CD4-positive, alpha-beta T cell treated with Interferon gamma for 1 hour (primary cell): ENCODE data around the gene ERFL.
A peak's percentile ranks its signal among the peaks of the same experiment; 100 is the strongest.

ENCODE experiments used
- DNase-seq: peaks from one replicate; pipeline ENCODE4 v3.0.0-alpha.2; 2020

ERFL gene

DNA sequence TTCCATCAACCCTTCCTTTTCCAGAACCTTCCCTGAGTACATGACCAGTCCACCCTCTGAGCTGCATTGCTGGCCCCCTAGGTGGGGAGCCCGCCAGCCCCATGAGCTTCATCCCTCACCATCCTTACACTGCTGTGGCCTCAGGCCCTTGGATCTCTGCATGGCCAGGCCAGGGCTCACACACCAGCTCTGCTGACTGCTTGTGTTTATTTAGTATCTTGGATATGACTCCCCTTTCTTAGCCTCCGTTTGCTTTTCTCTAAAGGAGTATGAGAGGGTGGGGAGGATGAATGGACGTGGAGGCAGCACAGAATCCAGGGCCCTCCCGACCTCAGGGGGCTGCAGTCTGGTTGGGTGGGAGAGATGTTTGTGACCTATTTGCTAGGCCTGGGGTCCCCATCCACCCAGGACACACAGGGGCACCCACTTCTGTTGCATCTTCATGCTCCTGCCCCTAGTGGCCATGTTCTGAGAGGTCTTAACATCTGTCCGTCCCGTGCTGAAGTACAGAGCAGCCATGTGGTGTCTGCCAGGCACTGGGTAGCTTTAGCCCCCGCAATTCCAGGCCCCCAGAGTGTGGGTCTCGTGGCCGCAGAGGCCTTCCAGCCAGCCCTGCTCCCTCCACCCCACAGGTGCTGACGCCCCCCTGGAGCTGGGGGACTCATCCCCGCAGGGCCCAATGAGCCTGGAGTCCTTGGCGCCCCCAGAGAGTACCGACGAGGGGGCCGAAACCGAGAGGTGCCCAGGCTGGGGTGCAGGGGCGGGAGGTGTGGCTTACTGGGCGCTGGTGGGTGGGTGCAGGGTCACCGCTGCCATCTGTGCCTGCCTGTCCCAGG lies 32.3 kb downstream of the ERFL start:
- DNase-seq: no peak

DNA sequence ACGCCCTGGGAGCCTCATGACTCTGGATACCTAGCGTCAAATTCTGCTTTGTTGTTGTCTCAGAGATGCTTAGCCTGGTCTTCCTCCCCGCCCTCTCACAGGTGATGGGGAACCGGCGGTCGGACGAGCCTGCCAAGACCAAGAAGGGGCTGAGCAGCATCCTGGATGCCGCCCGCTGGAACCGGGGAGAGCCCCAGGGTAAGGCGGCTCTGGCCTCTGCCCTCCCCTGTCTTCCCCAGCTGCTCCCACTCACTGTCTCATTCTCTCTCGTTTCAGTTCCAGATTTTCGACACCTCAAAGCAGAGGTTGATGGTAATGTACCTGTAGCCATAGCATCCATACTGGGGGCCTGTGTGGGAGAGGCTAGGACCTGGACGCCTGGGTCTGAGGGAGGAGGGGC lies 33.9 kb downstream of the ERFL start:
- DNase-seq: no peak

DNA sequence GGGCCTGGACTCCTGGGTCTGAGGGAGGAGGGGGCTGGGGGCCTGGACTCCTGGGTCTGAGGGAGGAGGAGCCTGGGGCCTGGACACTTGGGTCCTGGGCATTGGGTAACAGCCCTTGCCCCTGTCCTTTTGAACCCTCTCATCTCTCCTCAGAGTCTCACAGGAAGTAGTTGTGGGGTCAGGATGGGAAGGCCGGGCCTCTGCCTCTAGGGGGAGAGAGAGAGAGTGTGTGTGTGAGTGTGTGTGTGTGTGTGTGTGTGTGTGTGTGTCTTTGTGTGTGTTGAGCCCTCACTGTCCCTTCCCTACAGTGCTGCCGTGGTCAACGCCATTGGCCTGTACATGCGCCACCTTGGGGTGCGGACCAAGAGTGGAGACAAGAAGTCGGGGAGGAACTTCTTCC lies 34.4 kb downstream of the ERFL start:
- DNase-seq: no peak

DNA sequence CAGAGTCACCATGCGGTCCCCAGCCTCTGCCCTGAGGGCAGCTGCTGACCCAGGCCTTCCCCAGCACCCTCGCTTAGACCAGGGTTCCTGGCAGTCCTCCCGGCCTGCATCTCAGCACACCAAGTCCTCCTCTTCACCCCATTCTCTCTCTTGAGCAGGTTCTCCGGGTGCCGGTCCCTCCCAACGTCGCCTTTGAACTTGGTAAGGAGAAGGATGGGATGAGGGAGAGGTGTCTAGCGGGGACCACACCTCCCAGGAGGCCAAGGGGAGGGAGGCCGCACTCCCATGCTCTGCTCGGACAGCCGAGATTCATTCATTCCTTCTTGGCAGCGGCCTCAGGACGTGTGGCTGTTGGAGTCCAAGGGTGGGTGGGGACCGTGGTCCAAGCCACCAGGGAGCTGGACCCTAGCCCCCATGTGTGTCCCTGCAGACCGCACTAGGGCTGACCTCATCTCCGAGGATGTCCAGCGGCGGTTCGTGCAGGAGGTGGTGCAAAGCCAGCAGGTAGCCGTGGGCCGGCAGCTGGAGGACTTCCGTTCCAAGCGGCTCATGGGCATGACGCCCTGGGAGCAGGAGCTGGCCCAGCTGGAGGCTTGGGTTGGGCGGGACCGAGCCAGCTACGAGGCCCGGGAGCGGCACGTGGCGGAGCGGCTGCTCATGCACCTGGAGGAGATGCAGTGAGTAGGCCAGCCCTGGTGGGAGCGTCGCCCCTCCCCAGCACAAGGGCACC lies 35.9 kb downstream of the ERFL start:
- no peak for DNase-seq

DNA sequence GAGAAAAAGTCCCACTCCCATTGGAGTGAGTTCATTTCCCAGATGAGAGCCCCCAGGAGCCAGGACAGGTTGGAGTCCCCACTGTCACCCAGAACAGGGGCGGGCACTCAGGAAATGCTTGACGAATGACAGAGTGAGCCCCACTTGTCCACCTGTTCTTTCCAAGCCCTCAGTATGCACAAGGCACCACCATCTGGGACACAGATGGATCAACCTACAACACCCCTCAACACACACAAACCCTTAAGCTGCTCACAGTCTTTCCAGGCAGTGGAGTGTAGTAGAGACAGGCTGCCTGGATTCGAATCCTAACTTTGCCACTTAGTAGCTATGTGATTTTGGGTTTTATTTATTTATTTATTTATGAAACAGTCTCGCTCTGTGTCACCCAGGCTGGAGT lies 37.3 kb downstream of the ERFL start:
- no peak for DNase-seq

DNA sequence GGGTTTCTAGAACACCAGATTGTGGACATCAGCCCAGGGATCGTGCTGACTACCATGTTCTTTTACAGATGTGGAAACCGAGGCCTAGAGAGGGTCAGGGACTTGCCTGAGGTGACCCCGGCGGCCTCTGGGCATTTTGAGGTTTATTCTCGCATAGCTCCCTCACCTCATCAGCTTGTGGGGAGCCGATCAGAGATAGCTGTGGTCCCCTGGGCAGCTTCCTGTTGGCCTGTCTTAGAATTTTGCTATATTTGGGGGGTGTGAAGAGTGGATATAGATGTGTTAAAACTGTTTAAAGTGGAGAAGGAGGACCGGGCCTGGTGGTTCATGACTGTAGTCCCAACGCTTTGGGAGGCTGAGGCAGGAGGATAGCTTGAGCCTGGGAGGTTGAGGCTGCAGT lies 38.4 kb downstream of the ERFL start:
- DNase-seq: no peak

DNA sequence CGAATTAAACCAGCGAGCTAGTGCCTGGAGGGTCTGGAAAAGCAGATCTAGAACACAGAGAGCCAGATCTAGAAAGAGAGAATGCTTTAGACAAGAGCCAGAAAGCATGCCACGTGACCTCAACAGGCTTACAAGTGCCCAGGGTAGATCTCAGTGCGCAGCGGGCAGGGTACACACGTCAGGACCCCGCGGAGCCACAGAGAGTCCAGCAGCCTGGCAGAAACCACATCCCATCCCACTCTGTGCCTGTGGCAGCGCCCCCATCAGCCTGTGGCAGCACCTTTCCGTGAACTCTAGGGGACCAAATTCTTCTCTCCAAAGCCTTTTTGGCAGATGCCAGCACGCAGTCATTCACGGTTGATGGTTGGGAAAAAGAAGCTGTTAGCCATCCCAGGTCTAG lies 39.3 kb downstream of the ERFL start:
- DNase-seq: no peak

DNA sequence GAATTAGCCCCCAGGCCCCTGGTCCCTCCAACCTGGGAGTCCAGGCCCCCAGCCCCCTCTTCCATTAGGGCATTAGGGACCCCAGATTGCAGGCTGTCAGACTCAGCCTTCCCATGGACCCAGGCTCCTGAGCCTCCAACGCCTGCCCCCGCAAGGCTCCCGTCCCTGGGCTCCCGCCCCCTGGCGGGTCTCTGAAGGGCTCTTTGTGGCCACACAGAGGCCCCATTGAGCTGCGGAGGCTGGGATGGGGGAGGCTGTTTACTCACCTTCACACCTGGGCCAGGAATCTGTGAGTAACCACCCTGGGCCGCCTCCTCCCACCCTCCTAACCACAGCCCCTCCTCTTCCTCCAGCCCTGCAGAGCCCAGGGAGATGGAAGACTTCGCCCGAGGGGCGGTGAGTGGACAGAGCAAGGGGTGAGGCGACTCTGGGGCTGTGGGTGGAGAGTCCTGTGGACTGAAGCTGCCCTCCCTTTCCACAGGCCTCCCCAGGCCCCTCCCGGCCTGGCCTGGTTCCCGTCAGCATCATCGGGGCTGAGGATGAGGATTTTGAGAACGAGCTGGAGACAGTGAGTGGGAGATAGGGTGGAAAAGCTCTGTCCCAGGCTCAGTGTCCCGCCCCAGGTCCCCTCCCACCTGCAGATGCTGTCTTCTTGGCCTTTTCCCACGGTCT lies 40.4 kb downstream of the ERFL start:
- peak; percentile 78 for DNase-seq

DNA sequence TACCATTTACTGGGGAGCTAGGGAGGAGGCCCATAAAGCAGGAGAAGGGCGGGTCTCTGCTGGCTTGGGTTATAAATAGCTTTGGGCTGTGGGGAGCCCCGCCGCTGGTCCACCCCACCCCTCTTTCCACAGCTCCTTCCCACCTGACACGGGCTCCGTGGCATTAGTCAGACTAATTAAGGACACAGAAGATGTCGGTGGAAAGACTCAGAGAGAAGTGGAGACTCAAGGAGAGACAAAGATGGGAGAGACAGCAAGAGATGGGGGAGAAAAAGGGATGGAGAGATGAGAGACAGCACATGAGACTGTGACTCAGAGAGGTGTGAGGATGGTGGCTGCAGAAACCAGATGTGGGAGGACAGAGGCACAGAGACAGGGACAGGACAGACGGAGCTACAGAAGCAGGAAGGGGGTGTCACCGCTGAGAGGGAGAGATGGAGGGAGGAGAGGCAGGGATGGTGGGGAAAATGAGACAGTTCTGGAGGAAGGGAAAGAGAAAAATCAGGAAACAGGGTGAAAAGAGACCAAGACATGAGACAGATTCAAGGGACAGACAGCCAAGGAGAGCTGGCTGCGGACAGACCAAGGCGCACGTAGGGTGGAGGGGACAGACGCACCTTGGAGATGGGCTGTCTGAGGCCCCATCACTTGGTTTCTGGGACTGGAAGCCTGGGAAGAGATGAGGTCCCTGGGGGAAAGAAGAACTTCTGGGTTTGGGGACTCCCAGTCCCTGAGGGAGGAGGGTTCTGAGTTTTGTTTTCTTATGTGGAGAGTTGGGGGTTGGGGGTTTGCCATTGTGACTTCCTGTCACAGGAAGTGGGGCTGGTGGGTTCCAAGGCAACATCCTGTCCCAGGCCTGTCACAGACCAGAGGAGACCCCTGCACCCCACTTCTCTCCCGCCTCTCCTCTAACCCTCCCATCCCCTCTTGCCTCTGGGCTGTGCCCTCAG lies 41.2 kb downstream of the ERFL start:
- DNase-seq: peak; percentile 74

DNA sequence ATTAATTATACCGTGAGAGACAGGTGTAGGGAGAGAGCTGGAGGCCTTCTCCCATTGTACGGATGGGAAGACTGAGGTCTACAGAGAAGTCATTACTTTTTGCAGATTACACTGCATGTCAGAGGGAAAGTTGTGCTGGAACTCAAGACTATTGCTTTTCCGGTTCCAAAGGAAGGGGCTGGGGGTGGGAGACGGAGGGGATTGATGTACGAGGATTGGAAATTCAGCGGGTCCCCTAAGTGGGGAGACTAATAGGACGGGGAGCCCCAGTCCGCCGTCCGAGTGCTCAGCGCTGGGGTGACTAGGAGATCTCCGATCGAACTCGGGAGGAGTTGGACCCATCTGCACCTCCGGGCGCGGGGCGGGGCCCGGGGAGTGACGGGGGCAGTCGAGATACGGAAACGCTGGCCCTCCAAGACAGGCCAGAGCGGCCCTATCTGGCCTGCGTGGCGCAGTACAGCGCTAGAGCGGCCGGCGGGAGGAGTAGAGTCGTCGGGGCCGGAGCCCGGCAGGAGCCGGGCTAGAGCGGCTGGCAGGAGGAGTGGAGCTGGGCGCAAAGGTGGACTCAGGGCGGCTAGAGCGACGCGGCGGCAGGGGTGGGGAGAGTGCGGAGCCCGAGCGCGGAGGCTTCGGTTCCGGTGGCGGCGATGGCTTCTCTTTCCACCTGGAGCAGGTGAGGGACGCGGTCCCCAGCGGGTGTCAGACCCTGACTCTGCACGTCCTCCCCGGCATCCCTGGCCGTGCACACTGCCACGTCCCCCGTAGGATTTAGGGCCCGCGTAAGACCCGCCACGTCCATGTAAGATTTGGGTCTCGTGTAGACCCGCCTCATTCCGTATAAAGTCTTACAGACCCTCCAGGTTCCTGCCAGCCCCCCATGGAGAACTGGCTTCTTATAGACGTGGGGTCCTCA lies 44.2 kb downstream of the ERFL start:
- DNase-seq: peak; percentile 94

DNA sequence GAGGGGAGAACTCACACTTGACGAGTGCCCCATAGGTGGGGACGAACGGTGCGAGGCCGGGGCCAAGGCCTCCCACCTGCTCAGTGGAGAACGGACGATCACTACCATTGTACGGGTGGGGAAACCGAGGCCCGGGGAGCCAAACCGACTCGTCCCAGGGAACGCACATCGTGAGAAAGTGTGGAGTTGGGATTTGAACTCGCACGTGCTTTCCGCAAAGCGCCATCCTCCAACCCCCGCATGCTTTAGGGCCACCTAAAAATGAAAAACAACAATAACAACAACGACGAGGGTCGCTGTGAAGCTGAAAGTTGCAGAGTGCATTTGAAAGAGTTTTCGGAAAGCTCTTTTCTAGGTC lies 44.8 kb downstream of the ERFL start:
- no peak for DNase-seq

DNA sequence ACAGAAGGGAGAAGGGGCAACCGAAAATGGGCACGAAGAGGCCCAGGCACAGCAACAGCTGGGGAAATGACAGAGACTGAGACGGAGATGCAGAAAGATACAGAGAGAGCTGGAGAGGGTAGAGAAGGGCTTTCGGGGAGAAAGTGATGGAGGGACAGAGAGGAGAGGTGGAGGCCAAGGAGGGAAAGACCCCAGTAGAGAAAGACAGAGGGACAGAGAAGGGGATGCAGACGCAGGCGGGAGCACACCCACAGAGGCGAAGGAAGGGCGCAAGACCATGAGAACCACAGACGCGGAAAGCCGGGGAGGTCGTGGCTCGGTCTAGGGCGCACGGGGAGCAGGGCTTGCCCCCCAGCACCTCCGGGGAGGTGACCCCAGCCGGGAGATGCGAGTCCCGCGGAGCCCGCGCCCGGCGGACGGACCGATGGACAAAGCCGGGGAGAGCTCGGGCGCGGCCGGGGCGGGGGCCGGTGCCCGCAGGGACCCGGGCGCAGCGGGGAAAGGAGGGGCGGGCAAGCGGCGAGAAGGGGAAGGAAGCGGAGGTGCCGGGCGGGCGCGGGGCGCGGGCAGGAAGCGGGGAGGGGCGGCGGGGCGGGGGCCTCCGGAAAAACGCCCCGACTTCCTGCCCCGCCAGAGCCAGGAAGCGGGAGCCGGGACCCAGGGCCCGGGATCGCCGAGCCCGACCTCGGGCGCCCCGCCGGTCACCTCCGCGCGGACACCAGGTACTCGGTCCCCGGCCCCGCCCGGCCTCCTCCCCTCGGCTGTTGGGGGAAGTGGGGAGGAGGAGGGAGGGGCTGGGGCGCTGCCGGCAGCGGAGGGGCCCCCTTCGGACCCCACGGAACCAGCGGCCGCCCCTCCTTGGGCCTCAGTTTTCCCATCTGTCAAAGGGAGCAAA lies 45.4 kb downstream of the ERFL start, which contains the start of gene ARHGEF1:
TSS of gene ARHGEF1 (plus strand) at position 617 of the 895 bp plus-strand sequence. CDS start 4,899 bp downstream, outside the sequence.
- DNase-seq: peak; percentile 47

DNA sequence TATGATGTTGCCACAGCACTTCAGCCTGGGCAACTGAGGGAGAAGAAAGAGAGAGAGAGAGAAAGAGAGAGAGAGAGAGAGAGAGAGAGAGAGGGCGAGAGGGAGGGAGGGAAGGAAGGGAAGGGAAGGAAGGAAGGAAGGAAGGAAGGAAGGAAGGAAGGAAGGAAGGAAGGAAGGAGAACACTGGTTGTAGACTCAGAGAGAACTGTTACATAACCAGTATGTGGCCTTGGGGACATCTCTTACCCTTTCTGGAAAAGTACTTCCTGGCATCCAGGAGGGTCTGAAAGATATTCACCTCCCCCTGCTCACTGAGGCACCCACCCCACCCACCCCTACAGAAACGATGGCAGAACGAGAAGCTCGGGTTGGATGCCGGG lies 47.9 kb downstream of the ERFL start:
- DNase-seq: no peak

DNA sequence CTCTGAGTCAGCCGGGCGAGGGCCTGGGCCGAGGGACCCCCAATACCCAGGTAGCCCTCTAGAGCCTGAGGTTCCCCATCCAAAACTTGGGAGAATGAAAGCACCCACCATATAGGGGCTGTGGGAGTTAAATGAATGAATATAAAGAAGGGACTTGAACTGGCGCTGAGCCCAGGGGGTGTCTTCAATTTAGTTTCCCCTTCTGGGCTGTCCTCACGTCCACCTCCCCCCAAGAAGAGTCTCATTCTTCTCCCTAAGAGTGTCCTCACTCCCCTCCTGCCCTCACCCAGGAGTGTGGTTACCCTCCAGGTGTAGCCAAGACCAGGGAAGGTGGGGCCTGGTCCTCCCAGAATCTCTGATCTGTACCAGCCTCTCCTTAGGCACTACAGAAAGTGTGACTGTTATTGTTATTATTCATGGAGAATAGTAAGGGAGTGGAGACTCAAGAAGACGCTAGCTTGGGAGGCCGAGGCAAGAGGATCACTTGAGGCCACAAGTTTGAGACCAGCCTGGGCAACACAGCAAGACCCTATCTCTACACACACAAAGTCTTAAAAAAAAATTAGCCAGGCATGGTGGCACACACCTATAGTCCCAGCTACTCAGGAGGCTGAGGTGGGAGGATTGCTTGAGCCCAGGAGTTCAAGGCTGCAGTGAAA lies 48.5 kb downstream of the ERFL start:
- DNase-seq: no peak

DNA sequence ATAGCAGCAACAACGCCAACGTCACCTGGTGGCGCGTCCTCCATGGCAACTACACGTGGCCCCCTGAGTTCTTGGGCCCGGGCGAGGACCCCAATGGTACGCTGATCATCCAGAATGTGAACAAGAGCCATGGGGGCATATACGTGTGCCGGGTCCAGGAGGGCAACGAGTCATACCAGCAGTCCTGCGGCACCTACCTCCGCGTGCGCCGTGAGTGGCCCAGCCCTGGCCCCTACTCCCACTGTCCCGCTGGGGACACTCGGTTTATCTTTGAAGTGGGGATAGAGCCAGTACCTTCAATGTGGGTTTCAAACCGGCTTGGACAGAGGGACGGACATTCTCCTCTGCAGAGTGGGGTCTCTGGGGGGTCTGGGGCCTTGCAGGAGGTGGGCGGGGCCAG lies 49.2 kb downstream of the ERFL start:
- DNase-seq: no peak

DNA sequence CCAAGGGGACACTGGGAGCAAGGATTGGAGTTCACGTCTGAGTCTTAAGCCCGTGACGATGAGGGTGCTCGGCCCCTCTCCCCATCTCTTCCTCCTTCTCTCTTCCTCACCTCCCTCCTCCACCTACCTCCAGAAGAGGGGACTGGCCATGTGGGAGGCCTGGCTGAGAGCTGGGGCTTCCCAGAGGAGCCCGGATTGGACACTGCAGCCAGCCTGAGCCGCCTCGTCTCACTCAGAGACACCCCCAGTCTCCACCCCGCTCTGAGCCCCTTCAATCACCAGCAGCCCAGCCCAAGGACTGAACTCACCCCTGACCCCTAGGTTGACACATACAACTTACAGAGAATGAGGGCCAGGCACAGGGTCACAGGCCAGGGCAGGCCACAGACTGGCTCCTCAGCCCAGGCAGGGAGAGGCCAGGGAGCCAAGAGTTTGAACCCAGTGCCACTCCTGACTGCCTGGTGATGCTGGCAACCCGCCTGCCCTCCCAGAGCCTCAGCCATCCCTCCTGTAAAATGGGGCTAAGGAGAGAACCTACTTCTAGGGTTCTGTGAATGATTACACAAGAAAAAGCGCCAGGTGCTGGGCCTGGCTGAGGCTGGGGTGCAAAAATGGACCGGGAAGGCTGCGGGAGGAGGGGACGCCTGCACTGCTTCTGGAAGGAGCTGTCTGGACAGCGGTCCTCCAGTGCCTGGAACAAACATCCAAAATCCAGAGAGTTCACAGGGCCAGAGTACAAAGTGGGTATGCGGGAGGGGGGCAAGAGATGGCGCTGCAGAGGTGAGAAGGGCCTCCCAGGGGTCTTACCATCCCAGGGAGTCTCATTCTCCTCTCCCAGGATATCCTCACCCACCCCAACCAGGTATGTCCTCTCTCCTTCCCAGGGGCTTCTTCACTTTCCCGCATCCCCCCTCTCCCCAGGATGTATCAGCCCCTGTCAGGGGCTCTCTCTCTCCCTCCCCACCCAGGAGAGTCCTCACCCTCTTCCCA lies 50.0 kb downstream of the ERFL start:
- peak; percentile 41 for DNase-seq

DNA sequence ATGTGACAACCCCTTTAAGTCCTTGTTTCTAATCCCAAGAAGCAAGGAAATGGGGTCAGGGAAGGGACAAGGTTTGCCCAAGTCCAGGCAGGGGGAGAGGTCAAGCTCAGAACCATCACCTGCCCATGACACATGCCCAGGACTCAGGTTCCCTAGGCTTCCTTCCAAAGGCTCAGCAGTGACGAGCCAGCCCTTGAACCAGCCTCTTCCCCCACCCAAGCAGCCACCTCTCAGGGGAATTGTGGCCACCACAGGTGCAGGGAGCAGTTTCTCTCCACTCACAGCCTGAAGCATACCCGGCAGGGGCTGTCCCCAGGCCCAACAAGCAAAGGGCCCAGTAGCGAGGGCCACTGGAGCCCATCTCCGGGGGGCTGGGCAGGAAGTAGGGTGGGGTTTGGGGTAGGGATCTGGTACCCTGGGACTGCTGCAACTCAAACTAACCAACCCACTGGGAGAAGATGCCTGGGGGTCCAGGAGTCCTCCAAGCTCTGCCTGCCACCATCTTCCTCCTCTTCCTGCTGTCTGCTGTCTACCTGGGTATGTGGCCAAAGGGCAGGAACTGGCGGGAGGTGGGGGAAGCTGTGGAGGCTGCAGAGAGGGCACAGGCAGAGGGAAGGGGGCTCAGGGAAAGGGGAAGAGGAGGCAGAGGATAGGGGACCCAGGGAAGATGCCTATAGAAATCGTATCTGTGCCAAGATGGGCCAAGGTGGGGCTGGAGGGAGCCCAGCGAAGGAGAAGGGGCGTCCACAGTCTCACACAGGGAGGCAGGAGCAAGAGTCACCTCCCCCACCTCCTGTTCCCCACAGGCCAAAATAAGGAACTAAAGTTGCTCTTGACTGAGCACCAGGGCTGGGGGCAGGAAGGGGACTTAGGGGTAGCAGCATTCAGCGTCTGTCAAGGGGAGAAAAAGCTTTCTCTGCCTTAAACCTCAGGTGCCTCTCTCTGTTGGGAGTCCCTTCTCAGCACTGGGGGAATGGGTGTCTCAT lies 51.1 kb downstream of the ERFL start, which contains the start of gene CD79A:
TSS of gene CD79A (plus strand) at position 433 of the 986 bp plus-strand sequence. CDS start at position 459, 26 bp downstream.
- peak; percentile 89 for DNase-seq
